Heart left ventricle (tissue), 13 donors: Measurements from ENCODE around the gene WDR93.

ENCODE experiments used
- POLR2A ChIP-seq, 2 donors: fragments of 450-650 bp; IDR thresholded peaks; one replicate each; pipeline ENCODE4 v1.6.1; 2017; ENCODE audit warnings: antibody characterized with exemption in 2 of 2, mild to moderate bottlenecking in 2 of 2, moderate library complexity in 2 of 2
- TF ChIP-seq, protein P1 (sequence below), 12 donors: fragments of 200-600 bp; sonication (generic) in 4 of 12; IDR thresholded peaks; one replicate each; pipeline versions ENCODE4 v1.5.0 to v1.8.0; 2018 to 2022; ENCODE audit warnings: antibody characterized with exemption in 12 of 12, mild to moderate bottlenecking in 5 of 12
- donor health status: ischemic (EF 13 %, LVEDD 7.1; RV severe dilation, severe dysfunction).
- donor health status: DM: no; HTN: yes; CAD: no.
- donor health status: DM: no; HTN: no; CAD: no.
- donor health status: ischemic (EF 25% LVEDD 6.9; RV normal size, moderate dysfunction).
- donor health status: ischemic (EF 25% LVEDD 5.7; RV mildly dilated, moderate dysfunction).
- donor health status: ischemic (EF 35%, LVEDD 5.7; RV mildly dilated, moderate dysfunction).
- donor health status: nonischemic (EF 11% LVEDD 7.7; RV severe dilation, severe dysfunction).
- donor health status: DM: yes; HTN: yes; CAD: no.
- donor health status: PGD.
- donor health status: ischemic (EF 29% LVEDD 5.4; RV normal size, mild dysfunction).
- donor health status: nonischemic (EF 23%, LVEDD 6.1; RV moderate dilation, normal function).

DNA sequence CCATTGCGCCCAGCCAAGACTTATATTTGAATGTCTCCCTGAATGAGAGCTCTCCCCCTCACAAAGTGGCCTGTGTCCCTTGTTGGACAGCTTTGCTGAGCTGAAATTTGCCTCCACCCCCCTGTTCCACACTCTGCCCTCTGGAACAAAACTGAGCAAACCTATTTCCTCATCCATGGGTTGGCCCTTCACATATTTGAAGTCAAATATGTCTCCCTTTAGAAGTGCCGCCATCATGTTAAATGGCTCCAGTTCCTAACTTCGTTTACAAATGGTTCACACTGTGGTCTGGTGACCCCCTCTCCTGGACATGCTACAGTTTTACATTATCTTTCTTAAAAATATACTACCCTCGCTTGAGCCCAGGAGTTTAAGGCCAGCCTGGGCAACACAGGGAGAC is 16.1 kb upstream of the WDR93 start:
- TF ChIP-seq, protein P1, sequence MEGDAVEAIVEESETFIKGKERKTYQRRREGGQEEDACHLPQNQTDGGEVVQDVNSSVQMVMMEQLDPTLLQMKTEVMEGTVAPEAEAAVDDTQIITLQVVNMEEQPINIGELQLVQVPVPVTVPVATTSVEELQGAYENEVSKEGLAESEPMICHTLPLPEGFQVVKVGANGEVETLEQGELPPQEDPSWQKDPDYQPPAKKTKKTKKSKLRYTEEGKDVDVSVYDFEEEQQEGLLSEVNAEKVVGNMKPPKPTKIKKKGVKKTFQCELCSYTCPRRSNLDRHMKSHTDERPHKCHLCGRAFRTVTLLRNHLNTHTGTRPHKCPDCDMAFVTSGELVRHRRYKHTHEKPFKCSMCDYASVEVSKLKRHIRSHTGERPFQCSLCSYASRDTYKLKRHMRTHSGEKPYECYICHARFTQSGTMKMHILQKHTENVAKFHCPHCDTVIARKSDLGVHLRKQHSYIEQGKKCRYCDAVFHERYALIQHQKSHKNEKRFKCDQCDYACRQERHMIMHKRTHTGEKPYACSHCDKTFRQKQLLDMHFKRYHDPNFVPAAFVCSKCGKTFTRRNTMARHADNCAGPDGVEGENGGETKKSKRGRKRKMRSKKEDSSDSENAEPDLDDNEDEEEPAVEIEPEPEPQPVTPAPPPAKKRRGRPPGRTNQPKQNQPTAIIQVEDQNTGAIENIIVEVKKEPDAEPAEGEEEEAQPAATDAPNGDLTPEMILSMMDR (IDR thresholded peaks at IDR 0.05), result no peak
- TF ChIP-seq POLR2A (IDR thresholded peaks at IDR 0.05), result no peak
